HAP-1 (cell line): ENCODE results near the gene RASA2.
"Not testable (repeated sequence)": the region's sequence is repeated elsewhere in the genome, so short reads cannot be mapped to it uniquely, and the experiment has no call there.

ENCODE experiments used
- DNase-seq, 2 experiments: peaks; one replicate each; pipeline ENCODE4 v3.0.0-alpha.2; 2016 to 2020; ENCODE audit warnings: low spot score in 2 of 2
- H3K27me3 ChIP-seq: fragments of 250-450 bp; sonication (Bioruptor Pico); 2 replicates; pipeline ENCODE4 v1.5.1; 2020; ENCODE audit warnings: low read depth, mild to moderate bottlenecking, moderate library complexity
- H3K36me3 ChIP-seq: fragments of 250-450 bp; sonication (Bioruptor Pico); replicated peaks from 2 replicates; pipeline ENCODE4 v1.5.1; 2020; ENCODE audit warnings: mild to moderate bottlenecking
- H3K4me1 ChIP-seq: fragments of 250-450 bp; sonication (Bioruptor Pico); 2 replicates; pipeline ENCODE4 v1.5.1; 2020; ENCODE audit warnings: mild to moderate bottlenecking
- H3K4me3 ChIP-seq: fragments of 250-450 bp; sonication (Bioruptor Pico); 2 replicates; pipeline ENCODE4 v1.5.1; 2020; ENCODE audit warnings: mild to moderate bottlenecking, moderate library complexity
- H3K9me3 ChIP-seq: fragments of 250-450 bp; sonication (Bioruptor Pico); 2 replicates; pipeline ENCODE4 v1.5.1; 2020; ENCODE audit warnings: mild to moderate bottlenecking, moderate library complexity
- in situ Hi-C: fragments of 300-500 bp; cut with MboI; formaldehyde crosslinking; loops from 3 replicates; pipeline ENCODE4 v1.14.3; 2020; ENCODE audit warnings: low sequenced_read_pairs, inconsistent platforms, mixed read lengths

RASA2 gene

GRCh38 chr3:141491081-141491480 lies 4.3 kb downstream of the RASA2 start:
- no peak for DNase-seq
- H3K4me1 ChIP-seq = peaks cover 13% of the 10 kb centered on the region
- no peaks in the 10 kb centered on the region for H3K9me3 ChIP-seq
- H3K36me3 ChIP-seq = no peaks in the 10 kb centered on the region
- in situ Hi-C loops = no loop called here
- H3K27me3 ChIP-seq = no peaks in the 10 kb centered on the region
- no peak overlapping the region for H3K4me3 ChIP-seq

- DNase-seq = no peak
- Histone ChIP-seq H3K27me3 (no peaks in the 10 kb centered on the region), H3K36me3 (no peaks in the 10 kb centered on the region), H3K9me3 (no peaks in the 10 kb centered on the region), H3K4me3 (no peak overlapping the region), H3K4me1 (peaks cover 9% of the 10 kb centered on the region)
- in situ Hi-C loops = no loop called here
Measured at GRCh38 chr3:141491929-141492328, 5.1 kb downstream of the RASA2 start.

DNA sequence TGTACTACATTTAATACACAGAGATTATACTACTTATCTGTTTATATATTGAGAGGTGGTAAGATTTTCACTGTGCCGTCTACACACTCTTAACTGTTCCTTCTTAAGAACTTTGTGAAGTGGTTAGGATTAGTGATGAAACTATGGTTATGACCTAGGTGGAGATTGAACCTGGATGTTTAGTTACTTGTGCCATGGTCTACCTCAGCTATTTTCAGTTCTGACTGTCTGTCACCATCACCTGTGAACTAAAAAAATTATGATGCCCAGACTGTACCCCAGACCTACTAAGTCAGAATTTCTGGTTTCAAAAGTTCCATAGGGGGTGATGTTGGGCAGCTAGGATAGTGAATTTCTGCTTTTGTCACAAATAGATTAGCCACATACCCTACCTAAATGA lies 6.4 kb downstream of the RASA2 start:
- no peaks in the 10 kb centered on the region for H3K27me3 ChIP-seq
- H3K9me3 ChIP-seq = no peaks in the 10 kb centered on the region
- DNase-seq = no peak
- no peak overlapping the region for H3K4me3 ChIP-seq
- H3K4me1 ChIP-seq = peaks cover 9% of the 10 kb centered on the region
- in situ Hi-C loops = no loop called here
- no peaks in the 10 kb centered on the region for H3K36me3 ChIP-seq

GRCh38 chr3:141497589-141497988 lies 10.8 kb downstream of the RASA2 start:
- H3K4me1 ChIP-seq, H3K27me3 ChIP-seq, DNase-seq, H3K4me3 ChIP-seq, H3K36me3 ChIP-seq, H3K9me3 ChIP-seq, in situ Hi-C loops: not testable (repeated sequence)

- H3K27me3 ChIP-seq = no peaks in the 10 kb centered on the region
- peaks cover 6% of the 10 kb centered on the region for H3K4me1 ChIP-seq
- in situ Hi-C loops = no loop called here
- H3K9me3 ChIP-seq = no peaks in the 10 kb centered on the region
- no peak overlapping the region for H3K4me3 ChIP-seq
- H3K36me3 ChIP-seq = no peaks in the 10 kb centered on the region
- DNase-seq = no peak
Measured at GRCh38 chr3:141498598-141499223, 11.9 kb downstream of the RASA2 start.

DNA sequence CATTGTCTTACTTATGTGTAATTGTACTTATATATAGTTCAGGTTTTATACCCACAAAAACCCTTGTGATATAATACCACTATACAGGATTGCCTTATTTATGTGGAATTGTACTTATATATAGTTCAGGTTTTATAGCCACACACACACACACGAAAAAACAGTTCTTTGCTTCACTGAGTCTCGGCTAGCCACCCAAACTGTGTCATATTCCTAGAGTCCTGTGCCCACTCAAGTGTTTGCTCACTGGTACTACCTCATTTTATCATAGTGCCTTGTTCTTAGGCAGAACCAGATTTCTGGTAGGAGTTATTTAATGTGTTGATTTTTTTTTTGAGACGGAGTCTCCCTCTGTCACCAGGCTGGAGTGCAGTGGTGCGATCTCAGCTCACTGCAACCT lies 12.5 kb downstream of the RASA2 start:
- Histone ChIP-seq H3K4me1 (peaks cover 6% of the 10 kb centered on the region), H3K4me3 (no peak overlapping the region), H3K27me3 (no peaks in the 10 kb centered on the region), H3K36me3 (no peaks in the 10 kb centered on the region), H3K9me3 (no peaks in the 10 kb centered on the region)
- in situ Hi-C loops = no loop called here
- no peak for DNase-seq

DNA sequence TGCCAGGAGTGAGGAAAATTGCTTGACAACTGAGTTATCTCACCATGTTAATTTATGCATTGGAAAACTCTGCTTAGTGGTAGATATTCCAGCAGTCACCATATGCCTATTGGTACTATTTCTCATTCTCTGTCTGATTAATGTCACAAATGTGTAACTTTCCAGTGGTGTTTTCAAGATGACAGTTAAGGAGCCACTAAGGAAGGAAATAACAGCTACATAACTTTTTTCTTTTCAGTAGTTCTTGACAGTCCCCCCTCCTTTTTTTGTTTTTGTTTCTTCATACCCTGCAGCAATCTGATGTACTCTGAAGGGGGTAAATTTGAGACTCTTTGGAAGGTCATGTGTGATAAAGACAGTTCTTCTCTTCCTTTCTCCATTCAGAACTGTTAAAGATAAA lies 13.1 kb downstream of the RASA2 start:
- DNase-seq = no peak
- no peak overlapping the region for H3K4me3 ChIP-seq
- in situ Hi-C loops = no loop called here

GRCh38 chr3:141500397-141500796 lies 13.6 kb downstream of the RASA2 start:
- H3K4me1 ChIP-seq = no peaks in the 10 kb centered on the region; the same call in 1 of the 2 replicates
- no peaks in the 10 kb centered on the region for H3K27me3 ChIP-seq
- H3K4me3 ChIP-seq = no peak overlapping the region
- no peaks in the 10 kb centered on the region for H3K36me3 ChIP-seq
- no peak for DNase-seq
- in situ Hi-C loops = no loop called here
- H3K9me3 ChIP-seq = no peaks in the 10 kb centered on the region

More for the DNA sequence above, 13.1 kb downstream of the RASA2 start:
- Histone ChIP-seq H3K4me1 (peaks cover 2% of the 10 kb centered on the region), H3K27me3 (no peaks in the 10 kb centered on the region), H3K36me3 (no peaks in the 10 kb centered on the region), H3K9me3 (no peaks in the 10 kb centered on the region)

GRCh38 chr3:141505166-141505565 lies 18.3 kb downstream of the RASA2 start:
- DNase-seq = no peak
- in situ Hi-C loops = no loop called here
- peaks cover 5% of the 10 kb centered on the region; the same call in 1 of the 2 replicates for H3K4me1 ChIP-seq
- H3K36me3 ChIP-seq = no peaks in the 10 kb centered on the region
- H3K4me3 ChIP-seq = no peak overlapping the region
- no peaks in the 10 kb centered on the region for H3K27me3 ChIP-seq
- no peaks in the 10 kb centered on the region for H3K9me3 ChIP-seq

DNA sequence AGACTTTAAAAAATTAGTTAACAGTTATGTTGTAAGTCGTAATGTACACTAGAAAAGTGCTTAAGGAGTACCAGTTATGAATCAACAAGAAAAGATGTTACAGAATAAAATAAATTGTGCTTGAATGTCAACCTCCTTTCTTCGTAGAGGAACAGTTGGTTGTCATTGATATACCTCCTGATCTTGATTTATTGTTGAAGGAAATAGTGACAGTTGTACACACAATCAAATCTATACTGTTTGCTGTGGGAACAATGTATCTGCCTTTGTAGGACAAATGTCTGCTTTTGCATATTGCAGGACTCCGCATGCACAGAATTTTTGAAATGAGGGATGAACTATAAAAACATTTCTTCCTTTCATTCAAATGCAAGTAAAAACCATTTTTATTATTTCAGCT lies 19.2 kb downstream of the RASA2 start:
- Histone ChIP-seq H3K9me3 (no peaks in the 10 kb centered on the region), H3K4me1 (peaks cover 5% of the 10 kb centered on the region; the same call in 1 of the 2 replicates), H3K4me3 (no peak overlapping the region), H3K36me3 (no peaks in the 10 kb centered on the region), H3K27me3 (no peaks in the 10 kb centered on the region)
- in situ Hi-C loops = no loop called here
- DNase-seq = no peak

- in situ Hi-C loops = no loop called here
Measured at GRCh38 chr3:141507392-141508066, 20.7 kb downstream of the RASA2 start.

DNA sequence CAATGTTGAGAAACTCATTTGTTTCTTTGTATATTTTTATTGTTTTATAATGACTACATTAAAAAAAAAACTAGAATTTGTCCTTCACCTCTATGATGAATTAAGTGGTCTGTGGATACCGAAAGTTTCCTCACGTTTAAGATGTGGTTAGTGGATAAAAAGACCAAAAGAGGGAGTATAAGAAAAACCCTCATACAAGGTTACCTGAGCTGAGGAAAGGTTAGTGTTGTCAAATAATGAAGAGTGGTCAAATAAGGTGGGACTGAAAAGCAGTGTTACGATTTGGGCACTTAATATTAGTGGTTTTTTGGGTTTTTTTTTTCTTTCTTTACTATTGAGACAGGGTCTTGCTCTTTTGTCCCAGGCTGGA lies 21.2 kb downstream of the RASA2 start:
- in situ Hi-C loops = no loop called here
- Histone ChIP-seq H3K4me3 (no peak overlapping the region), H3K27me3 (no peaks in the 10 kb centered on the region), H3K4me1 (peaks cover 5% of the 10 kb centered on the region; the same call in 1 of the 2 replicates), H3K36me3 (no peaks in the 10 kb centered on the region), H3K9me3 (no peaks in the 10 kb centered on the region)
- DNase-seq = no peak

More at GRCh38 chr3:141507392-141508066, 20.7 kb downstream of the RASA2 start:
- no peak for DNase-seq
- Histone ChIP-seq H3K9me3 (no peaks in the 10 kb centered on the region), H3K4me1 (peaks cover 5% of the 10 kb centered on the region; the same call in 1 of the 2 replicates), H3K4me3 (no peak overlapping the region), H3K27me3 (no peaks in the 10 kb centered on the region), H3K36me3 (no peaks in the 10 kb centered on the region)

DNA sequence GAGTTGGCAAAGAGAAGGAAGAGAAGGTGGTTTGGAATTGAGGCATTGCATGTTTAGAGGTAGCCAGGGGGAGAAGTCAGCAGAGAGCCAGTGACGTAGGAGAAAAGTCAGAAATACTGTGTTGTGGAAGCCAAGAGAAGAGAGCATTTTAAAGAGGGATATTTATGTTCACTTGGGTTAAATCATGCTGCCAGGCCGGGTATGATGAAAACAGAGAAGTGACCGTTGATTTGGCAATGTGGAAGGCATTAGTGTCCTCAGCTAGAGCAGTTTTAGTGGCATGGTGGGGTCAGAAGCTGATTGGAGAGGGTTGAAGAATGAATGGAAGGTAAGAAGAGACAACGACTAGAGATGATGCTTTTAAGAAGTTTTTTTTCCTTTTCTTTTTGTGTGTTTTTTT lies 24.5 kb downstream of the RASA2 start:
- Histone ChIP-seq H3K36me3 (peaks cover 5% of the 10 kb centered on the region; the same call in 1 of the 2 replicates), H3K9me3 (no peaks in the 10 kb centered on the region), H3K4me3 (no peak overlapping the region), H3K4me1 (no peaks in the 10 kb centered on the region), H3K27me3 (no peaks in the 10 kb centered on the region)
- DNase-seq = no peak
- in situ Hi-C loops = no loop called here

DNA sequence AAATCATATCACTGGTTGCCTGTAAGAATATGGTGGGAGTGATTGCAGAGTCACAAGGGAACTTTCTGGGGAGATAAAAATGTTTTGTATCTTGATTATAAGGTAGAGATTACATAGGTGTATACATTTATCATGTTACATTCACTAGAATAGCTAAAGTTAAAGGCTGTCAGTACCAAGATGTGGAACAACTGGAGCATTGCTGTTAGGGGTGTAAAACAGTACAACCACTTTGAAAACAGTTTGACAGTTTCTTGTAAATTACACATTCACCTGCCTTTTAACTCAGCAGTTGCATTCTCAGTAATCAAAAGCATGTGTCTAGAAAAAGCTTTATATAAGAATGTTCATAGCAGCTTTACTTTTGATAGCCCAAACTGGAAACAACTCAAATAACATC lies 27.6 kb downstream of the RASA2 start:
- in situ Hi-C loops = no loop called here
- H3K36me3 ChIP-seq = peaks cover 14% of the 10 kb centered on the region
- peaks cover 8% of the 10 kb centered on the region for H3K4me1 ChIP-seq
- DNase-seq = no peak
- no peaks in the 10 kb centered on the region for H3K9me3 ChIP-seq
- no peaks in the 10 kb centered on the region for H3K27me3 ChIP-seq
- H3K4me3 ChIP-seq = no peak overlapping the region
